AG04450 (cell line): ENCODE measurements around the gene TNFRSF4. TPM values are rescaled to one million over a fixed set of nuclear protein-coding genes. Genes with fewer than 3 reads are reported as not detected.

Experiments used
- CTCF ChIA-PET: fragments of 300-600, 350-600 bp; formaldehyde crosslinking; extraction: SDS; loops from one replicate; lab custom pipeline; 2022; ENCODE audit warnings: antibody characterized with exemption, inconsistent platforms; lab: Charles Lee
- POLR2A ChIA-PET: fragments of 350-600 bp; formaldehyde crosslinking; extraction: SDS; loops from one replicate; lab custom pipeline; 2021; ENCODE audit warnings: antibody characterized with exemption, inconsistent platforms; lab: Yijun Ruan, JAX
- DNase-seq: peaks from one replicate; pipeline ENCODE4 v3.0.0-alpha.2; 2011; ENCODE audit warnings: low read depth, low spot score
- H3K27ac ChIP-seq: one replicate; pipeline ENCODE4 v1.5.1; 2012; ENCODE audit warnings: low read depth, low read length, control low read depth
- H3K27me3 ChIP-seq: one replicate; pipeline ENCODE4 v1.6.0; 2012; ENCODE audit warnings: low read length; ENCODE audit not compliant: control insufficient read depth, insufficient read depth
- H3K4me3 ChIP-seq: 2 replicates; pipeline ENCODE4 v1.5.1; 2011; ENCODE audit warnings: mild to moderate bottlenecking, low read depth, low read length, control low read depth
- H3K9me3 ChIP-seq: 2 replicates; pipeline ENCODE4 v1.5.1; 2012; ENCODE audit warnings: low read length; ENCODE audit not compliant: control insufficient read depth, insufficient read depth
- polyA plus RNA-seq: library from polyadenylated mRNA; depleted of rRNA; stranded (reverse); fragments of >200 nt; gene quantifications from 2 replicates; pipeline ENCODE4 v1.2.3, GENCODE V29; 2011
- TF ChIP-seq, protein P1 (sequence below): IDR thresholded peaks from 2 replicates; pipeline ENCODE4 v1.5.1; 2011; ENCODE audit warnings: low read depth, low read length, control low read depth, inconsistent platforms

Gene TNFRSF4
- polyA plus RNA-seq, 1 experiment: 0.07 TPM

DNA sequence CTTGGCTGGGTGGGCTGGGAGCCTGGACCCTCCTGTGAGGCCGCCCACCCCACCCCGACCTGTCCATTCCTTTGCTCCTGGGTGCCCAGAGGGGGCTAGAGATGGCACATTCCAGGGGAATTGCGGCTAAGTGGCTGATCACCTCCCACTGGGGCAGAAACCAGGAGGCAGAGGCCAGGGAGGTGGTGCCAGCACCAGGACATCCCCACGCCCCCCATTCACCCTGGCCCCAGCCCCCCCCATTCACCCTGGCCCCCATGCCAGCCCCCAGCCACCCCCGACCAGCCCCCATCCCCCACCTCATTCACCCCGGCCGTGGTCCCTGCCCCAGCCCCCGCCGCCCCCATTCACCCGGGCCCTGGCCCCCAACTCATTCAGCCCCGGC is 26.4 kb upstream of the TNFRSF4 start:
- CTCF ChIA-PET: interaction anchor here (1.4 kb wide), 1 partner anchor 118 kb away, joined by 5 read pairs; no protein-coding TSS in a partner anchor
- H3K4me3 ChIP-seq: no peak overlapping the region
- no peaks in the 10 kb centered on the region; the same call in 1 of the 2 replicates for H3K9me3 ChIP-seq
- no peak for DNase-seq
- POLR2A ChIA-PET: no interaction called here
- TF ChIP-seq, protein P1, sequence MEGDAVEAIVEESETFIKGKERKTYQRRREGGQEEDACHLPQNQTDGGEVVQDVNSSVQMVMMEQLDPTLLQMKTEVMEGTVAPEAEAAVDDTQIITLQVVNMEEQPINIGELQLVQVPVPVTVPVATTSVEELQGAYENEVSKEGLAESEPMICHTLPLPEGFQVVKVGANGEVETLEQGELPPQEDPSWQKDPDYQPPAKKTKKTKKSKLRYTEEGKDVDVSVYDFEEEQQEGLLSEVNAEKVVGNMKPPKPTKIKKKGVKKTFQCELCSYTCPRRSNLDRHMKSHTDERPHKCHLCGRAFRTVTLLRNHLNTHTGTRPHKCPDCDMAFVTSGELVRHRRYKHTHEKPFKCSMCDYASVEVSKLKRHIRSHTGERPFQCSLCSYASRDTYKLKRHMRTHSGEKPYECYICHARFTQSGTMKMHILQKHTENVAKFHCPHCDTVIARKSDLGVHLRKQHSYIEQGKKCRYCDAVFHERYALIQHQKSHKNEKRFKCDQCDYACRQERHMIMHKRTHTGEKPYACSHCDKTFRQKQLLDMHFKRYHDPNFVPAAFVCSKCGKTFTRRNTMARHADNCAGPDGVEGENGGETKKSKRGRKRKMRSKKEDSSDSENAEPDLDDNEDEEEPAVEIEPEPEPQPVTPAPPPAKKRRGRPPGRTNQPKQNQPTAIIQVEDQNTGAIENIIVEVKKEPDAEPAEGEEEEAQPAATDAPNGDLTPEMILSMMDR: no peak
- no peak overlapping the region for H3K27ac ChIP-seq
- H3K27me3 ChIP-seq: no peaks in the 10 kb centered on the region

DNA sequence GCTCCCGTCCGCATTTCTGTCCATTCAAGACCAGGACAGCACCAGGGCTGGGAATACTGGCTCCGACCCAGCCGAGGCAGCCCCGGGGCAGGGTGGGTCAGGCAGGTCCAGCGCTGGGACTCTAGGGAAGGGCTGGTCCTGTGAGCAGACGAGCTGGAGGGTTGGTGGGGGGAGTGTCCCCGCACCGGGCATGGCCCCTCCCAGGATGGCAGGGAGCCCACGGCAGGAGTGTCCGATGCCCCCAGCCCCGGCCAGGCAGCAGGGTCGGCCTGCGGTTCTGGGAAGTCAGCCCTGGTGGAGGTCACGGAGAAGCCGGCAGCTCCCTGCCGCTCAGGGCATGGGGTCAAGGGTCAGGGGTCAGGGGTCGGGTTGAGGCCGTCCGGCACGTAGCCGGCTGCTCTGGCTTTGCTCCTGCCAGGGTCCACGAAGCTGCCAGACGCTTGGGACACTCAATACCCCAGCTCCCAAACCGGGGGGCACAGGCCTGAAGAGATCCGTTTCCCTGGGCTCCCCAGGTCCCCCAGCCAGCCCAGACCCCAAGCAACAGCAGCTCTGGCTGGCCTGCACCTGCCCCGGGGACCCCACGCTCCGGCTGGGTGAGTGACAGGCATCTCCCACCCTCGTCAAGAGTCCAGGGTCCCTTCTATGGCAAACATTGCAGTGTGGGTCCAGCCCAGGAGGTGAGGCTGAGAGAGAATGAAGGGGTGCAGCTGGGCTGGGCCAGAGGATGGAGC is 25.8 kb upstream of the TNFRSF4 start:
- CTCF ChIA-PET: interaction anchor here (1.1 to 1.4 kb wide), 2 partner anchors 11 to 118 kb away, joined by 4 to 5 read pairs; no protein-coding TSS in a partner anchor

DNA sequence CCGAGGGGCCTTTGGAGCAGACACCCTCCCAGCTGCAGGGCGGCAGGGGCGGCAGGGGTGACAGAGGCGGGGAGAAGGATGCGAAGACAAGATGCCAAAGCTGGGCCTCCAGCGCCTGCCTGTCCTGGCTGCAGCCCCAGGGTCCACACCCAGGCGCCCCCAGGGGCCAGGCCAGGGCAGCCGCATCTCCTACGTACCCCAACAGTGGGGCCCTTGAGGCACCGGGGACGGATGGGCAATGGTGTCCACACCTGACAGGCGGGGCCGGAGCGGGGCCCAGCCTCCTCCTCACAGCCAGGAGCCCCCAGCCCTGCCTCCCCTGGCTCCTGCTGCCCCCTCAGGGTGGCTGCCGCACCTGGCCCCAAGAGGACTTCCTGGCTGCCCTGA is 25.3 kb upstream of the TNFRSF4 start:
- peaks cover 4% of the 10 kb centered on the region; the same call in 1 of the 2 replicates for H3K9me3 ChIP-seq
- CTCF ChIA-PET: interaction anchor here (1.1 to 1.4 kb wide), 2 partner anchors 11 to 117 kb away, joined by 4 to 5 read pairs; no protein-coding TSS in a partner anchor
- no peak for DNase-seq
- TF ChIP-seq, protein P1: no peak
- no peaks in the 10 kb centered on the region for H3K27me3 ChIP-seq
- no peak overlapping the region for H3K27ac ChIP-seq
- POLR2A ChIA-PET: no interaction called here
- H3K4me3 ChIP-seq: no peak overlapping the region

More for the DNA sequence above, 25.8 kb upstream of the TNFRSF4 start:
- DNase-seq: no peak
- Histone ChIP-seq H3K27ac (no peak overlapping the region), H3K4me3 (no peak overlapping the region), H3K9me3 (no peaks in the 10 kb centered on the region; the same call in 1 of the 2 replicates), H3K27me3 (no peaks in the 10 kb centered on the region)
- POLR2A ChIA-PET: interaction anchor here (0.5 kb wide), 1 partner anchor 201 kb away, joined by 5 read pairs; no protein-coding TSS in a partner anchor
- TF ChIP-seq, protein P1: no peak

DNA sequence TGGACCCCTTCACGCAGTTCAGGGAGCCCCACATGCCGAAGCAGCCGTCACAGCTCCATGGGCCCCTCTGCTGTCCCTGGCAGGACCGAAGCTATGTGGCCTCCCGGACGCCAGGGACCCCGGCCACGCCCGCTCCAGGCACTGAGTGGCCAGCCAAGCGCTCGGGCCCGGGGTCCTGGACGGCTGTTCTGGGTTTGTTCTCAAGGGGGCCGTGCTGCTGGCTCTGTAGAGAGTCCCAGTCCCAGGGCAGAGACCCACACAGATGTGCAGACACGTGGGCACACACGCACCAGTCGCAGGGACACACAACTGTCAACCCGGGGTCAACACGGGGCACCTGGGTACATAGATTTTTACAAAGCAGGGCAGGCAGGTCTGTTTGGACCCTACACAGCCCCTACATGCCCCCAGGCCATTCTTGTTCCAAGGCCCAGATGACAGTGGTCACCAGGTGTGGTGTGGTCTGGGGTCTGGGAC is 24.8 kb upstream of the TNFRSF4 start:
- H3K27me3 ChIP-seq: no peaks in the 10 kb centered on the region
- peaks cover 9% of the 10 kb centered on the region; the same call in 1 of the 2 replicates for H3K9me3 ChIP-seq
- no peak overlapping the region for H3K27ac ChIP-seq
- DNase-seq: no peak
- POLR2A ChIA-PET: no interaction called here
- CTCF ChIA-PET: no interaction called here
- H3K4me3 ChIP-seq: no peak overlapping the region
- TF ChIP-seq, protein P1: no peak
